ENCODE measurements around the gene SYTL3.

Gene SYTL3

DNA sequence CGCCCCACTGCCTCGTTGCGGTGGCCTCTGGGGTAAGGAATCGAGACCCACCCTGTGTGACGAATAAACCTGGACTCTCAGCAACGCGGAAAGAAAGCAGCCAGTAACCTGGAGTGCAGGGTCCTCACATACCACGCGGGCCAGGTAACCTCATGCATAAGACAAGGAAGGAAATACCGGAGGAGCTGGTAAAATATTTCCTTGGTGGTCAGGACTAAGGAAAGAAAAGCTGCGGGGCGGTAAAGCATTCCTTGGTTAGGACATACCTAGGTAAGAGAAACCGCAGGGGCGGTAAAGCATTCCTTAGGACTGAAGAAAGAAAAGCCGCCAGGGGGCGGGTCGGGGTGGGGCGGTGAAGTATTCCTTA is 80.7 kb downstream of the SYTL3 start:
- DNase-seq (ENCODE audit: extremely low spot score), result no peak
- ChIA-PET POLR2A (no interaction called here), CTCF (interaction anchor here (1.0 kb wide), 1 partner anchor 12 kb away, joined by 4 read pairs; no protein-coding TSS in a partner anchor)
- TF ChIP-seq, protein P1, sequence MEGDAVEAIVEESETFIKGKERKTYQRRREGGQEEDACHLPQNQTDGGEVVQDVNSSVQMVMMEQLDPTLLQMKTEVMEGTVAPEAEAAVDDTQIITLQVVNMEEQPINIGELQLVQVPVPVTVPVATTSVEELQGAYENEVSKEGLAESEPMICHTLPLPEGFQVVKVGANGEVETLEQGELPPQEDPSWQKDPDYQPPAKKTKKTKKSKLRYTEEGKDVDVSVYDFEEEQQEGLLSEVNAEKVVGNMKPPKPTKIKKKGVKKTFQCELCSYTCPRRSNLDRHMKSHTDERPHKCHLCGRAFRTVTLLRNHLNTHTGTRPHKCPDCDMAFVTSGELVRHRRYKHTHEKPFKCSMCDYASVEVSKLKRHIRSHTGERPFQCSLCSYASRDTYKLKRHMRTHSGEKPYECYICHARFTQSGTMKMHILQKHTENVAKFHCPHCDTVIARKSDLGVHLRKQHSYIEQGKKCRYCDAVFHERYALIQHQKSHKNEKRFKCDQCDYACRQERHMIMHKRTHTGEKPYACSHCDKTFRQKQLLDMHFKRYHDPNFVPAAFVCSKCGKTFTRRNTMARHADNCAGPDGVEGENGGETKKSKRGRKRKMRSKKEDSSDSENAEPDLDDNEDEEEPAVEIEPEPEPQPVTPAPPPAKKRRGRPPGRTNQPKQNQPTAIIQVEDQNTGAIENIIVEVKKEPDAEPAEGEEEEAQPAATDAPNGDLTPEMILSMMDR (IDR thresholded peaks at IDR 0.05; ENCODE audit: control extremely low read depth, extremely low read depth, low read depth, missing control alignments), result no peak

DNA sequence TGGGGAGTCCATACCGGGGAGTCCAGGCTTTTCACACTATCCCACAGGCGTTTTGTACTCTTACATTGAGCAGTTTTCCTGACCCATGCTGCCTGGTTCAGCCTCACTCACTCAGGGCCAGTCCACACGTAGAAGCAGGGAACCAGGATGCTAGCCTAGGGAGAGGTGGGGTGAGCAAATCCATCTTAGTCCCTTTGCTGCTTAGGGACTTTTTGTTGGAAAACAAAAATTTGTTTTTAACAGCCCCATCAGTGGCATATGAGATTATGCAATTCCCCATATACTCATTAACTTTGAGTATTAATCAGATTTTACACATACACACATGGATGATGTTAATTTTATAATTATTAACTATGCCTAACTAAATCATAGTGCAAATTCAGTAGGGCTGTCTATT is 85.2 kb downstream of the SYTL3 start:
- CTCF ChIA-PET, result interaction anchor here (0.9 to 2.0 kb wide), 3 partner anchors 8 to 399 kb away, joined by 3 to 7 read pairs (median 3); no protein-coding TSS in a partner anchor
- DNase-seq (ENCODE audit: extremely low spot score), result no peak
- POLR2A ChIA-PET, result no interaction called here
- TF ChIP-seq, protein P1 (IDR thresholded peaks at IDR 0.05; ENCODE audit: control extremely low read depth, extremely low read depth, low read depth, missing control alignments), result no peak

DNA sequence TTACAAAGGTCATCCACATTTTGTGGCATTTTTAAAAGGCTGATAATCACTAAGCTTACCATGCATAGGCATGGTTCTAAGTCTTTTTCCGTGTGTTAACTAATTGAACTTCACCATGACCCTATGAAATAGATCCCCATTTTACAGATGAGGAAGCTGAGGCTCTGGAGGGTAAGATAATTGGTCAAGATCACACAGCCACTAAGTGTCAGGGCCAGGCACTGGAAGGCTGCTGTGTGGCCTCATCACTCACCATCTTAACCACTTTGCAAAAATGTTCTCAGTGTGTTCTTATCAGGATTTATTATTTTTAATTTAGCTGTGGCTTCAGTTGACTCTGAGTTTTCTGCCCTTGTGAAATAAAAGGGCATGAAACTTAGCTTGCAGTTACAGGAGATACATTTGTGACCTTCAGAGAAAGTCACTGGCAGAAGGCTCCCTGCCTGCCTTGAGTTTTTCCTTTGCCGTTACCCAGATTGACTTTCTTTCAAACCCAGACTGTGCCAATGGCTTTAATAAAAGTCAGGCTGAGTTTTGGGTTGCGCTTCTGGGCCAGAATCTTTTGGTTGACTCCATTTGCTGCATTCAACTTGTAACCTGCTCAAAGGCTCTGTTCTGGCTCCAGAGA is 87.3 kb downstream of the SYTL3 start:
- TF ChIP-seq, protein P1 (IDR thresholded peaks at IDR 0.05; ENCODE audit: control extremely low read depth, extremely low read depth, low read depth, missing control alignments), result no peak
- ChIA-PET POLR2A (no interaction called here), CTCF (interaction anchor here (0.6 to 1.2 kb wide), 4 partner anchors 11 to 367 kb away, joined by 3 to 4 read pairs (median 3); no protein-coding TSS in a partner anchor)
- DNase-seq (ENCODE audit: extremely low spot score), result no peak

DNA sequence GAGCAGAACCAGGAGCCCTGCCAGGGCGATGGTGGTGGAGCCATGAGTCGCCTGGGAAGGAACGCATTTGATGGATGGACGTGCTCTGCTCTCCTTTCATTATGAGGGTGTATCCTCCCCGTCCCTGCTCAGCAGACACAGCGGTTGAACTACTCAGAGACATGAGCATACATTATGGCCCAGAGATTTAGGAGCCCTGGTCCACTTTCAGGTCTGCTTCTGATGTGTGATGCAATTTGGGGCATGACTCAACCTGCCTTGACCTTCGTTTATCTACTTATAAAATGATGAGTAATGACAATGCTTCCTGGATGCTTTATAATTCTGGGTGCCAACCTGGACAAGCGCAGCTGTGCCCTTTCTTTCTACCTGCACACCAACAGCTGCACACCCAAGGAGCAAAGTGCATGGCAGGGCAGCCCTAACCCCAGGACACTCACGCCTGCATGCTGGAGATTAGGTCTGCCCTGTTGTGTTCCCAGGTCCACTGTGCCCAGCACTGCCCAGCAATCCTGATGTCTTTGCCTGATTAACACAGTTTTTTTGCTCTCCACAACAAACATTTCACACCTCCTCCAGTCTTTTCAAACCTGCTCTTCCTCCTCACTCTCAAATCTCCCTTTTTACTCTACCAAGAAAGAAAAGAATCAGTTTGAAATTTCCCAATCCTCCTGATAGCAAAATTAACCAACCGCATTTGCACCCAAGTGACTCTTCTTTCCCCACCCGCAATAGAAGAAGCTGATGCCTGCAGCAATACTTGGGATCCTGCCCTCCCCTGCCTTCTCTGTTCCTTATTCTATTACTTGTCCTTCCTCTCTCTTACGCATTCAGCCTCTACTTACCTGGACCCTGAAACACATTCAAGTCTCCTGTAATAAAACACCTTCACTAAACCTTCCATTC is 88.1 kb downstream of the SYTL3 start:
- ChIA-PET CTCF (interaction anchor here (1.1 kb wide), 2 partner anchors 23 to 523 kb away, joined by 3 to 4 read pairs; no protein-coding TSS in a partner anchor), POLR2A (no interaction called here)
- DNase-seq (ENCODE audit: extremely low spot score), result no peak
- TF ChIP-seq, protein P1 (IDR thresholded peaks at IDR 0.05; ENCODE audit: control extremely low read depth, extremely low read depth, low read depth, missing control alignments), result no peak

DNA sequence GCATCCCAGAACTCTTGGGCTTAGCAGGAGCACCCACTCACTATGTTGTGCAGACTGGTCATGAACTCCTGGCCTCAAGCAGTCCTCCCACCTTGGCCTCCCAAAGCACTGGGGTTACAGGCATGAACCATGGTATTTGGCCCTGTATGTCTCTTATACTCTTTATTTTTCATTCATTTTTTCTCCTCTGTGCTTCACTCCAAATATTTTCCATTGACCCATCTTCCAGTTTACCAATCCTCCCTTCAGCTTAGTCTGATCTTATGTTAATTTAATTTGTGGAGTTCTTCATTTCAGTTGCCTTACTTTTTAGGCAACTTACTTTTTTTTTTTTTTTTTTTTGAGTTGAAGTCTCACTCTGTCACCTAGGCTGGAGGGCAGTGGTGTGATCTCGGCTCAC is 89.8 kb downstream of the SYTL3 start:
- ChIA-PET POLR2A (interaction anchor here (0.7 kb wide), 1 partner anchor 34 kb away, joined by 8 read pairs; no protein-coding TSS in a partner anchor), CTCF (no interaction called here)
- no peak for DNase-seq (ENCODE audit: extremely low spot score)

More for the DNA sequence above, 89.8 kb downstream of the SYTL3 start:
- TF ChIP-seq, protein P1 (IDR thresholded peaks at IDR 0.05; ENCODE audit: control extremely low read depth, extremely low read depth, low read depth, missing control alignments), result no peak
